Suprapubic skin (tissue), 4 donors: Measurements from ENCODE around the gene EPN1. TPM values are rescaled to one million over a fixed set of nuclear protein-coding genes. Genes with fewer than 3 reads are reported as not detected.
A peak's percentile ranks its signal among the peaks of the same experiment; 100 is the strongest.

Experiments
- DNase-seq, 2 donors: peaks; one replicate each; pipeline ENCODE4 v3.0.0-alpha.2; 2019; ENCODE audit warnings: low spot score in 2 of 2
- H3K27ac ChIP-seq: fragments of 200-600 bp; sonication (generic); one replicate; pipeline ENCODE4 v1.5.1; 2019
- H3K27me3 ChIP-seq: fragments of 200-600 bp; sonication (generic); one replicate; pipeline ENCODE4 v1.5.1; 2019
- H3K36me3 ChIP-seq: fragments of 200-600 bp; sonication (generic); one replicate; pipeline ENCODE4 v1.5.1; 2019
- H3K4me1 ChIP-seq: fragments of 200-600 bp; sonication (generic); one replicate; pipeline ENCODE4 v1.5.1; 2019
- H3K4me3 ChIP-seq: fragments of 200-600 bp; sonication (generic); one replicate; pipeline ENCODE4 v1.5.1; 2019; ENCODE audit warnings: mild to moderate bottlenecking
- H3K9me3 ChIP-seq: fragments of 200-600 bp; sonication (generic); one replicate; pipeline ENCODE4 v1.5.1; 2019
- EP300 ChIP-seq: sonication (generic); formaldehyde crosslinking; IDR thresholded peaks from one replicate; pipeline ENCODE4 v1.6.1; 2017; ENCODE audit warnings: antibody characterized with exemption
- POLR2A ChIP-seq, 2 donors: fragments of 450-650 bp; IDR thresholded peaks; one replicate each; pipeline ENCODE4 v1.6.1; 2017; ENCODE audit warnings: antibody characterized with exemption in 2 of 2, mild to moderate bottlenecking in 2 of 2, moderate library complexity in 2 of 2
- POLR2AphosphoS5 ChIP-seq, 3 donors: sonication (generic); formaldehyde crosslinking; IDR thresholded peaks; one replicate each; pipeline ENCODE4 v1.6.1; 2017; ENCODE audit warnings: antibody characterized with exemption in 3 of 3
- WGBS: methylation state at CpG from one replicate; pipeline ENCODE4 v1.1.5; 2018; 5-methylcytosine and 5-hydroxymethylcytosine counted together
- total RNA-seq, 4 donors: library from RNA; depleted of rRNA; stranded (reverse); fragments of >200 nt; gene quantifications; one replicate each; pipeline ENCODE4 v1.1.0, GENCODE V29; 2016
- TF ChIP-seq, protein P1 (sequence below), 2 donors: fragments of 200-600 bp in 1 of 2; fragments of 450-650 bp in 1 of 2; sonication (generic) in 1 of 2; IDR thresholded peaks; one replicate each; pipeline ENCODE4 v1.5.1; 2016 to 2019; ENCODE audit warnings: antibody characterized with exemption in 2 of 2, mild to moderate bottlenecking in 1 of 2, moderate library complexity in 1 of 2

Gene EPN1
- total RNA-seq, 4 donors from 2014 or later, result 80.1 to 104 (median 82.9) TPM

DNA sequence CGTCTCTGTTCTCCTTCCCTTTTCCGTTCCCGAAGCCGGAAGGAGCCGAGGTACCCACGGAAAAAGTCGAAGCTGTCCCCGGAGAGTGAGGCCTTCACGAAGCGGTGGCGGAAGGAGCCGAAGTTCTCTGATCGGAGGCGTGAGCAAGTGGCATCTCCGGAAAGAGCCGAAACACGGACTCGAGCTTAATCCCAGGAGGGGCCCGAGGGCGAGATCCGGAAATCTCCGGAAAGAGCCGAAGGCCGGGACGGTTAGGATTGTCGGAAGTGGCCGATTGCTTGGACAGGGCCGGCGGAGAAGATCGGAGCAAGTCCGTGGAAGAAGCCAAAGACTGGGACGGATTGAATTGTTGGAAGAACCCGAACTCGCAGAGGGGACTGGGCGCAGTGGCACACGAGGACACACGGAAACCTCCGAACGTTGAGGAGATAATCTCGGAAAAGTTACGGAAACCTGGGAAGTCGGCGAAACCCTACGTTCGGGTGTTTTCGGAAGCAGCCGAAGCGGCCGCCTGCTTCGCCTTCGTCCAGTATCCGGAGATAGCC lies 20.6 kb upstream of the EPN1 start:
- 0% methylated on average over 26 of the region's 52 CpGs for WGBS
- Histone ChIP-seq H3K27me3 (no peaks in the 10 kb centered on the region), H3K9me3 (no peaks in the 10 kb centered on the region), H3K27ac (peak overlapping the region; percentile 99), H3K4me1 (peaks cover 51% of the 10 kb centered on the region), H3K4me3 (peak overlapping the region; percentile 87), H3K36me3 (peaks cover 5% of the 10 kb centered on the region)
- peak; percentile 100 for DNase-seq
- TF ChIP-seq POLR2AphosphoS5 (IDR thresholded peaks at IDR 0.05), result peak in 1 of 3 donors; percentile 44
- TF ChIP-seq, protein P1, sequence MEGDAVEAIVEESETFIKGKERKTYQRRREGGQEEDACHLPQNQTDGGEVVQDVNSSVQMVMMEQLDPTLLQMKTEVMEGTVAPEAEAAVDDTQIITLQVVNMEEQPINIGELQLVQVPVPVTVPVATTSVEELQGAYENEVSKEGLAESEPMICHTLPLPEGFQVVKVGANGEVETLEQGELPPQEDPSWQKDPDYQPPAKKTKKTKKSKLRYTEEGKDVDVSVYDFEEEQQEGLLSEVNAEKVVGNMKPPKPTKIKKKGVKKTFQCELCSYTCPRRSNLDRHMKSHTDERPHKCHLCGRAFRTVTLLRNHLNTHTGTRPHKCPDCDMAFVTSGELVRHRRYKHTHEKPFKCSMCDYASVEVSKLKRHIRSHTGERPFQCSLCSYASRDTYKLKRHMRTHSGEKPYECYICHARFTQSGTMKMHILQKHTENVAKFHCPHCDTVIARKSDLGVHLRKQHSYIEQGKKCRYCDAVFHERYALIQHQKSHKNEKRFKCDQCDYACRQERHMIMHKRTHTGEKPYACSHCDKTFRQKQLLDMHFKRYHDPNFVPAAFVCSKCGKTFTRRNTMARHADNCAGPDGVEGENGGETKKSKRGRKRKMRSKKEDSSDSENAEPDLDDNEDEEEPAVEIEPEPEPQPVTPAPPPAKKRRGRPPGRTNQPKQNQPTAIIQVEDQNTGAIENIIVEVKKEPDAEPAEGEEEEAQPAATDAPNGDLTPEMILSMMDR (IDR thresholded peaks at IDR 0.05), result no peak
- TF ChIP-seq EP300, result no peak

DNA sequence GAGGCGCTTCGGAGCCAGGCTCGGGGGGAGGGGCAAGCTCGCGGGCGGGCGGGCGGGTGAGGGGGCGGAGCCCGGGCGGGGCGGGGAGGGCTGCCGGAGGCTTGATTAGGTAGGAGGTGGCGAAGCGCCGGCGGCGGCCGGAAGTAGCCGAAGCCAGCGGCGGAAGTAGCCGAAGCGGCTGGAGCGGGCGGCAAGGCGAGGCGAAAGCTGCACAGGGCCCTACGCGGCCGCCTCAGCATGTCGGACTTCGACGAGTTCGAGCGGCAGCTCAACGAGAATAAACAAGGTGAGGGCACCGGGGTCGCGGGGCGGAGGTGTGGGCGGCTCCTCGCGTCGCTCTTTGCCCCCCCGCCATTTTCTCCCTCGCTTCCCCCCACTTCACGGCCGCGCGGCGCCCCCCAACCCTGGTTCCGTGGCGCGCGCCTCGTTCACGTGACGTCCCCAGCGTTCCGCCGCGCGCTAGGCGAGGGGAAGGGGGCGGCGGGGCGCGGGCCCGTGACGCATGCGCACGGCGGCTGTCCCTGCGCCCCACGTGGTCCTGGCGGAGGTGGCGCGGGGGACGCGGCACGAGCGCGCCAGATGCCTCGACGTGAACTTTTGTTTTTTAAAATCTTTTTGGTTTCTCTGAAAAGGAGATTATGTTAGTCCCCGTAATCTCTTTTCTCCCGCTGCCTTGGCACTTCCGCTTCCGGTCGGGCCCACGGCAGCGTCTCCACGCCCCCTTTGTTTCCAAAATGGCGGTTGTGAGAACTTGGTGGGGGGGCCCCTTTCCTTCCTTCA lies 20.0 kb upstream of the EPN1 start, which contains the start of gene U2AF2:
Gene U2AF2 (plus strand): TSS at position 168 of the 780 bp plus-strand sequence. CDS start 70 bp downstream, at position 238.
- DNase-seq, result peak; percentile 97 to 98
- peaks cover 11% of the 10 kb centered on the region for H3K36me3 ChIP-seq
- TF ChIP-seq EP300 (no peak), POLR2A (IDR thresholded peaks at IDR 0.05) (peak; percentile 24 to 64), POLR2AphosphoS5 (IDR thresholded peaks at IDR 0.05) (peak; percentile 52 to 86 (median 63))
- TF ChIP-seq, protein P1 (IDR thresholded peaks at IDR 0.05), result no peak
- H3K27me3 ChIP-seq, result no peaks in the 10 kb centered on the region
- H3K27ac ChIP-seq, result peak within 1 kb of the TSS; percentile 99
- peaks cover 54% of the 10 kb centered on the region for H3K4me1 ChIP-seq
- WGBS, result 1% methylated on average over 55 of the region's 95 CpGs
- no peaks in the 10 kb centered on the region for H3K9me3 ChIP-seq
- peak within 1 kb of the TSS; percentile 87 for H3K4me3 ChIP-seq

DNA sequence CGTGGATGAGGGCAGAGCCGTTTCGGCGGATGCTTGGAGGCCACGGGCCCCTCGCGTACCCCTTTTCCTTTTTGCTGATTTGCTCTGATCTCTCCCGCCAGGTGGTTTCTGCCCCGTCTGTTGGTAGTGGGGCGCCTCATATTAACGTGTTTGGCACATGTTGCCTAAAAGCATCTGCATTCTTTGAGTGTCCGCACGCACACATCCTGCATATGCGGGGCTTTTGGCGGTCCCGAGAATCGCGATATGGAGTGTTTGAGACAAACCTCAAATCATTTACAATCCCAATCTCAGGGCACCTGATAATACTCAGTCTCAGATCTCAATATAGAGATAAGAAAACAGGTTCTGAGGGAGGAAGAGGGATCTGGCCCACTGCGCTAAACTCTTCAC lies 19.4 kb upstream of the EPN1 start:
- H3K4me3 ChIP-seq, result peak overlapping the region; percentile 87
- WGBS, result 0% methylated on average over 19 of the region's 19 CpGs
- H3K27ac ChIP-seq, result peak overlapping the region; percentile 99
- TF ChIP-seq EP300 (no peak), POLR2AphosphoS5 (IDR thresholded peaks at IDR 0.05) (no peak), POLR2A (IDR thresholded peaks at IDR 0.05) (no peak)
- TF ChIP-seq, protein P1 (IDR thresholded peaks at IDR 0.05), result no peak
- peaks cover 58% of the 10 kb centered on the region for H3K4me1 ChIP-seq
- DNase-seq, result no peak
- peaks cover 17% of the 10 kb centered on the region for H3K36me3 ChIP-seq
- H3K27me3 ChIP-seq, result no peaks in the 10 kb centered on the region
- no peaks in the 10 kb centered on the region for H3K9me3 ChIP-seq

DNA sequence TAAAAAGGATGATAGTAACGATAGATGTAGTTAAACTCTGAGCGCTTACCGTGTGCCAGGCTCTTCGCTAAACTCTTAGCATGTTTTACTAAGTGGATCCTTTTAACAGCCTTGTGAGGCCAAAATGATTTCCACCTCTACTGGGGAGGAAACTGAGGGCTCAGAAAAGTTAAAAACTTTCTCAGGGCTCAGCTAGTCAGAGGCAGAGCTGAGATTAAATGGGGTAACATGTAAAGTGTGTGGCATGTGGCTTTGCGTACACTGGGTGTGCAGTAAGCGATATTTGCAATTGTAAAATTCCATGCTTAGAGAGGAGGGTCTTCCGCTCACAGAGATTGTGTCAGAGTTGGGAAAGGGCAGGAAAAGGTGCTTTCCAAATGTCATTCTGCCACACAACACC lies 18.5 kb upstream of the EPN1 start:
- Histone ChIP-seq H3K36me3 (peaks cover 26% of the 10 kb centered on the region), H3K4me3 (peak overlapping the region; percentile 87), H3K9me3 (no peaks in the 10 kb centered on the region), H3K27ac (no peak overlapping the region), H3K27me3 (no peaks in the 10 kb centered on the region), H3K4me1 (peaks cover 59% of the 10 kb centered on the region)
- no peak for DNase-seq
- WGBS, result 48% methylated on average over 7 of the region's 7 CpGs
- TF ChIP-seq POLR2AphosphoS5 (IDR thresholded peaks at IDR 0.05) (no peak), EP300 (no peak), POLR2A (IDR thresholded peaks at IDR 0.05) (no peak)
- TF ChIP-seq, protein P1 (IDR thresholded peaks at IDR 0.05), result no peak
